ENCODE measurements around the gene SORCS2. TPM values are rescaled to one million over a fixed set of nuclear protein-coding genes. Genes with fewer than 3 reads are reported as not detected.

SORCS2 gene
- total and polyA plus RNA-seq, 2 donors = 2.2 to 2.7 TPM

DNA sequence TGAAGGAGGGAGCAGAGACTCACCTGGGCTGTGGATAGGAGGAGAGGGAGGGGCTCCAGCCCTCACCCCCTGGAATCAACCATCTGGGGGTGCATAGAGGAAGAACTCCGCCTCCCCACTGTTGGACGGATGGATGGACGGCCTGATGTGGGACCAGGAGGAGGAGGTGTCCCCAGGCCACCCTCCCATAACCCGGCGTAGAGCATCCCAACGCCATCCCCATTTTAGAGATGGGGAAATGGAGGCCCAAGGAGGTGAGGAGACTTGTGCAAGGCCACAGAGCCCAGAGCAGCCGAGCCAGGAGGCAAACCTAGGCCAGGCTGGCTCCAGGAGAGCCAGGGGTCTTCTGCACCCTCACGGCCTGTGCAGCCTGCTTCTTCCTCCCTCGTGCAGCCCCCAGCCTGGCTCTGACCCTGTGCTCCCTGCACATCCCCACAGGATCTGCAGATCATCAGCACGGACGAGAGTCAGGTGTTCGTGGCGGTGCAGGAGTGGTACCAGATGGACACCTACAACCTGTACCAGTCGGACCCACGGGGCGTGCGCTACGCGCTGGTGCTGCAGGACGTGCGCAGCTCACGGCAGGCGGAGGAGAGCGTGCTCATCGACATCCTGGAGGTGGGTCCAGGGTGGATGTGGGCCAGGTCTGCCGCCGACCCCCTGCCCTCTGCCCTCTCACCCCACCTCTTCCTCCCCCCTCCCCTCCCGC is 483.4 kb downstream of the SORCS2 start:
- WGBS = 93% methylated on average over 28 of the region's 28 CpGs
- Histone ChIP-seq H3K27me3 (ENCODE audit: control insufficient read depth in 2 of 2, insufficient read depth in 1 of 2, low read length in 1 of 2) (no peaks in the 10 kb centered on the region), H3K27ac (ENCODE audit: low read depth in 1 of 2, low read length in 1 of 2) (no peak overlapping the region), H3K9me3 (ENCODE audit: control insufficient read depth in 2 of 2, insufficient read depth in 1 of 2, low read length in 1 of 2) (no peaks in the 10 kb centered on the region), H3K36me3 (ENCODE audit: control insufficient read depth in 2 of 2, insufficient read depth in 2 of 2, low read length in 1 of 2) (no peaks in the 10 kb centered on the region), H3K4me3 (ENCODE audit: low read length in 2 of 2) (no peak overlapping the region), H3K4me1 (ENCODE audit: control insufficient read depth in 2 of 2, insufficient read depth in 2 of 2, low read length in 2 of 2) (no peaks in the 10 kb centered on the region)
- DNase-seq (ENCODE audit: low read depth in 6 of 9, low spot score in 9 of 9) = no peak

DNA sequence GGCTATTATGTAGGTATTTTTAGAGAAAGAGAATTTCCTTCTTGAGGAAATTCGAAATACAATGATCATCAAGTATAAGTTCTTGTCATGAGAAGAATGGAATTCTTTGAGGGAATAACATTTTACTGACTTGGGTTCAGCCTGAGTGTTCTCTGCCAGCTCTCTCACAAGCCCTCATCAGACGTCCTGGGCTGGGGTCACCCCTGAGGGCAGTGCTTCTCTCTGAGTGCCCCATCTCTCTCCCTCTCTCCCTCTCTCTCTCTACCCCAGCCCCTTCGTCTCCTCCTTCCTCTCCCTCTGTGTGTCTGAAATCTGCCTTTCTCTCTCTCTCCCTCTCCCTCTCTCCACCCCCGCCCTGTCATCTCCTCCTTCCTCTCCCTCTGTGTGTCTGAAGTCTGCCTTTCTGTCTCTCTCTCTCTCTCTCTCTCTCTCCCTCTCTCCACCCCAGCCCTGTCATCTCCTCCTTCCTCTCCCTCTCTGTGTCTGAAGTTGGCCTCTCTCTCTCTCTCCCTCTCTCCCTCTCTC is 484.1 kb downstream of the SORCS2 start:
- H3K4me1 ChIP-seq (ENCODE audit: control insufficient read depth in 2 of 2, insufficient read depth in 2 of 2, low read length in 2 of 2) = no peaks in the 10 kb centered on the region
- H3K9me3 ChIP-seq (ENCODE audit: control insufficient read depth in 2 of 2, insufficient read depth in 1 of 2, low read length in 1 of 2) = no peaks in the 10 kb centered on the region
- H3K27me3 ChIP-seq (ENCODE audit: control insufficient read depth in 2 of 2, insufficient read depth in 1 of 2, low read length in 1 of 2) = no peaks in the 10 kb centered on the region
- H3K36me3 ChIP-seq (ENCODE audit: control insufficient read depth in 2 of 2, insufficient read depth in 2 of 2, low read length in 1 of 2) = no peaks in the 10 kb centered on the region
- no peak overlapping the region for H3K4me3 ChIP-seq (ENCODE audit: low read length in 2 of 2)
- no peak for DNase-seq (ENCODE audit: low read depth in 6 of 9, low spot score in 9 of 9)
- 52% methylated on average over 4 of the region's 4 CpGs for WGBS
- no peak overlapping the region for H3K27ac ChIP-seq (ENCODE audit: low read depth in 1 of 2, low read length in 1 of 2)

DNA sequence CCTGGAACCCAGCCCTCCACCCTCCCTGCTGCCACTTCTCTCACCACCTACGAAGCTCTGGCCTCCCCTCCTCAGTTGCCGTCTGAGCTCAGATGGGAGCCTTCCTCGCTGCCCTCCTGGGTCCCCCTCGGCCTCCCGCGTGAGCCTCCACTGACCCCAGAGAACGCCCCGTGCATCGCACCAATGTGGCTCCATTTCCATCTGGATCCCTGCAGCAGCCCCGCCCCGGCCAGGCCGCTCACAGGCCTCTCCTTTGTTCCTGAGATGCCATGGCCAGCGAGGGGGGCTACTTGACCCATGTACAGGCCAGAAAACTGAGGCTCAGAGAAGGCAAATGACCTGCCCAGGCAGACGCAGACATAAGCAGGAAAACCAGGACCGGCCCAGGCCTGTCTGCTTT is 484.7 kb downstream of the SORCS2 start:
- Histone ChIP-seq H3K4me1 (ENCODE audit: control insufficient read depth in 2 of 2, insufficient read depth in 2 of 2, low read length in 2 of 2) (no peaks in the 10 kb centered on the region), H3K27ac (ENCODE audit: low read depth in 1 of 2, low read length in 1 of 2) (no peak overlapping the region), H3K4me3 (ENCODE audit: low read length in 2 of 2) (no peak overlapping the region), H3K27me3 (ENCODE audit: control insufficient read depth in 2 of 2, insufficient read depth in 1 of 2, low read length in 1 of 2) (no peaks in the 10 kb centered on the region), H3K9me3 (ENCODE audit: control insufficient read depth in 2 of 2, insufficient read depth in 1 of 2, low read length in 1 of 2) (no peaks in the 10 kb centered on the region), H3K36me3 (ENCODE audit: control insufficient read depth in 2 of 2, insufficient read depth in 2 of 2, low read length in 1 of 2) (no peaks in the 10 kb centered on the region)
- 91% methylated on average over 15 of the region's 15 CpGs for WGBS
- no peak for DNase-seq (ENCODE audit: low read depth in 6 of 9, low spot score in 9 of 9)

DNA sequence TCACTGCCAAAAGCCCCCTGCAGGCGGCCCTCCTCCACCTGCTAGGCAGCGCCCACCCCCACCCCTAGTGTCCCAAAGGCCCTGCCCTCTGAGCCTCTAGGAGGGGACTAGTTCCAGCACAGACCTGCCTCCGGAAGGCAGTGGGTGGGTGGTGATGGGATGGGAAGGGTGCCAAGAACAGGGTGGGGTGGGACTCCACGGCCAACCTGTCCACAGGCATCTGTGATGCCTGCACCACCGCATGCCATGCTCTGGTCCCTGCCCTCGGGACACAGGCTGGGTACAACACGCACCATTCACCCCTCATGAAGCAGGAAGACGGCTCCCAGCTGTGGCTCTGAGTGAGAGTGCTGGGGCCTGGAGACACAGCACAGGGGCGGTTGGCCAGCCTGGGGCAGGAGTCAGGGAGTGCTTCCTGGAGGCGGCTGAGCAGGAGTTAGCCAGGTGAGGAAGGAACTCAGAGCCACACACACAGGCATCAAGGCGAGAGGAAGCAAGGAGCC is 485.5 kb downstream of the SORCS2 start:
- H3K36me3 ChIP-seq (ENCODE audit: control insufficient read depth in 2 of 2, insufficient read depth in 2 of 2, low read length in 1 of 2) = no peaks in the 10 kb centered on the region
- no peak for DNase-seq (ENCODE audit: low read depth in 6 of 9, low spot score in 9 of 9)
- WGBS = 87% methylated on average over 11 of the region's 11 CpGs
- H3K4me1 ChIP-seq (ENCODE audit: control insufficient read depth in 2 of 2, insufficient read depth in 2 of 2, low read length in 2 of 2) = no peaks in the 10 kb centered on the region
- no peaks in the 10 kb centered on the region for H3K9me3 ChIP-seq (ENCODE audit: control insufficient read depth in 2 of 2, insufficient read depth in 1 of 2, low read length in 1 of 2)
- H3K27me3 ChIP-seq (ENCODE audit: control insufficient read depth in 2 of 2, insufficient read depth in 1 of 2, low read length in 1 of 2) = no peaks in the 10 kb centered on the region
- no peak overlapping the region for H3K4me3 ChIP-seq (ENCODE audit: low read length in 2 of 2)
- no peak overlapping the region for H3K27ac ChIP-seq (ENCODE audit: low read depth in 1 of 2, low read length in 1 of 2)

DNA sequence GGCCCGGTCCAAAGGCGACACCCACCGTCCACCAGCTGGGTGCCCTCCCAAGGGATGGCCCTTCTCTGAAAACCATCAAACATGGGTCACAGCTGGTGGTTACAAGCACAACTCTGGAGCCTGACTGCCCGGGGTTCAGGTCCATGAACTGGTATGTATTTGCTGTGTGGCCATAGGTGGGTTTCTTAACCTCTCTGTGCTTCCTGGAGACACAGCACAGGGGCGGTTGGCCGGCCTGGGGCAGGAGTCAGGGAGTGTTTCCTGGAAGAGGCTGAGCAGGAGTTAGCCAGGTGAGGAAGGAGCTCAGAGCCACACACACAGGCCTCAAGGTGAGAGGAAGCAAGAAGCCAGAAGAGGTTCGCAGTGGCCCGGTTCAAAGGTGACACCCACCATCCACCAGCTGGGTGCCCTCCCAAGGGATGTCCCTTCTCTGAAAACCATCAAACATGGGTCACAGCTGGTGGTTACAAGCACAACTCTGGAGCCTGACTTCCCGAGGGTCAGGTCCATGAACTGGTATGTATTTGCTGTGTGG is 486.0 kb downstream of the SORCS2 start:
- DNase-seq (ENCODE audit: low read depth in 6 of 9, low spot score in 9 of 9) = no peak
- no peaks in the 10 kb centered on the region for H3K27me3 ChIP-seq (ENCODE audit: control insufficient read depth in 2 of 2, insufficient read depth in 1 of 2, low read length in 1 of 2)
- H3K36me3 ChIP-seq (ENCODE audit: control insufficient read depth in 2 of 2, insufficient read depth in 2 of 2, low read length in 1 of 2) = no peaks in the 10 kb centered on the region
- H3K4me3 ChIP-seq (ENCODE audit: low read length in 2 of 2) = no peak overlapping the region
- H3K9me3 ChIP-seq (ENCODE audit: control insufficient read depth in 2 of 2, insufficient read depth in 1 of 2, low read length in 1 of 2) = no peaks in the 10 kb centered on the region
- no peak overlapping the region for H3K27ac ChIP-seq (ENCODE audit: low read depth in 1 of 2, low read length in 1 of 2)
- WGBS = 85% methylated on average over 9 of the region's 9 CpGs
- H3K4me1 ChIP-seq (ENCODE audit: control insufficient read depth in 2 of 2, insufficient read depth in 2 of 2, low read length in 2 of 2) = no peaks in the 10 kb centered on the region

DNA sequence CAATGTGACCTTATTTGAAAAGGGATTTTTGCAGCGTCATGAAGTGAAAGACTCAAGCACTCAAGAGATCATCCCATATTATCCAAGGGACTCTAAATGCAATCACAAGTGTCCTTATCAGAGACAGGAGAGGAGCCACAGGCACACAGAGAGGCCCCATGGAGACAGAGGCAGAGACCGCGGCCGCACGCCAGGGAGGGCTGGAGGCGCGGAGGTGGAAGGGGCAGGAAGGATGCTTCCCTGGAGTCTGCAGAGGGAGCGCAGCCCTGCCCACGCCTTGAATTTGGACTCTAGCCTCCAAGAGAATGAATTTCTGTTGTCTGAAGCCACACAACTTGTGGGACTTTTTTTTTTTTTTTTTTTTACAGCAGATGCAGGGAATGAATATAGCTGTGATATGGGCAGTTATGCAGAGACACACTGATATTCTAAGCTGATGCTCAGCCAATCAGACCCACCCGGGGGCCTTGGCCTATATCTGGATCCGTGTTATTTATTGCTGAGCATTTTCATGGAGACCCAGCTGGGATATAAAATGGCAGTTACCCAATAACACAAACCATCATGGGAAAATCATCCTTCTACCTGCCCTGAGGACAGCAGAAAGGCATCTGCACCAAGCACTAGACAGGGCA is 487.2 kb downstream of the SORCS2 start:
- no peaks in the 10 kb centered on the region for H3K4me1 ChIP-seq (ENCODE audit: control insufficient read depth in 2 of 2, insufficient read depth in 2 of 2, low read length in 2 of 2)
- no peaks in the 10 kb centered on the region for H3K36me3 ChIP-seq (ENCODE audit: control insufficient read depth in 2 of 2, insufficient read depth in 2 of 2, low read length in 1 of 2)
- 85% methylated on average over 11 of the region's 11 CpGs for whole genome bisulfite sequencing
- no peak overlapping the region for H3K27ac ChIP-seq (ENCODE audit: low read depth in 1 of 2, low read length in 1 of 2)
- H3K27me3 ChIP-seq (ENCODE audit: control insufficient read depth in 2 of 2, insufficient read depth in 1 of 2, low read length in 1 of 2) = no peaks in the 10 kb centered on the region
- DNase-seq (ENCODE audit: low read depth in 6 of 9, low spot score in 9 of 9) = no peak
- no peak overlapping the region for H3K4me3 ChIP-seq (ENCODE audit: low read length in 2 of 2)
- no peaks in the 10 kb centered on the region for H3K9me3 ChIP-seq (ENCODE audit: control insufficient read depth in 2 of 2, insufficient read depth in 1 of 2, low read length in 1 of 2)

DNA sequence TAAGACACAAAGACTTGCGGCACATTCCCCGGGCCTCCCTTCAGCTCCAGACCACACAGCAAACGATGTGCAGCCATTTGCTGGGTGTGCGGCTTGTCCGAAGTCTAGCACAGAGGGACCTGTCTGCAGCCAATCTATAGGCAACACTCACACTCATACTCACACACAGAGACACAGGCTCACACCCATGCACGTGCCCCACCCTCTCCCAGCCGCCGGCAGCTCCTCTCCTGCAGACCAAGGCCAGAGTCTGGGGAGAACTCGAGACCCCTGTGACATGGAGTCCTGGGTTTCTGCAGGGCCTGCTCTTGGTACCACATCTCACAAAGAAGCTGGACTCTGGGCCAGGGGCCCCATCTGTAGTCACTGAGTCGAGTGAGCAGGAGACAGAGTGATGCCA is 487.8 kb downstream of the SORCS2 start:
- H3K9me3 ChIP-seq (ENCODE audit: control insufficient read depth in 2 of 2, insufficient read depth in 1 of 2, low read length in 1 of 2) = no peaks in the 10 kb centered on the region
- no peaks in the 10 kb centered on the region for H3K36me3 ChIP-seq (ENCODE audit: control insufficient read depth in 2 of 2, insufficient read depth in 2 of 2, low read length in 1 of 2)
- H3K4me1 ChIP-seq (ENCODE audit: control insufficient read depth in 2 of 2, insufficient read depth in 2 of 2, low read length in 2 of 2) = no peaks in the 10 kb centered on the region
- H3K27ac ChIP-seq (ENCODE audit: low read depth in 1 of 2, low read length in 1 of 2) = no peak overlapping the region
- no peak overlapping the region for H3K4me3 ChIP-seq (ENCODE audit: low read length in 2 of 2)
- H3K27me3 ChIP-seq (ENCODE audit: control insufficient read depth in 2 of 2, insufficient read depth in 1 of 2, low read length in 1 of 2) = no peaks in the 10 kb centered on the region
- WGBS = 80% methylated on average over 10 of the region's 10 CpGs
- DNase-seq (ENCODE audit: low read depth in 6 of 9, low spot score in 9 of 9) = no peak

DNA sequence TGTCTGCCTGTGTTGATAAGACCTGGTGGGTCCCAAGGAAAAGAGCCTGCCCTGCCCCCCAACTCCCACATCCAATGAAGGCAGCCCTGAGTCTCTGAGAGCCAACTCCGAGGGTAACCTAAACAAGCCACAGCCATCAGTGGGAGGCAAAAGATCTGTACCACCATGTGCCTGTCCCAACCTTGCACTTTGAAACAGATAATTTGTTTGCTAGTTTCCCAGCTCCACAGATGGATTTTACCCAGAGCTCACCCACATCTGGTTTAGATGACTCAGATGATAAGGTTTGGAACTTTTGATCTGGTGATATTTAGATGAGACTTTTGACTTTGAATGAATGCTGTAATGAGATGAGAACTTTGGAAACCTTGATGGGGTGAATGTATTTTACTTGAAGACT is 488.4 kb downstream of the SORCS2 start:
- Histone ChIP-seq H3K27ac (ENCODE audit: low read depth in 1 of 2, low read length in 1 of 2) (no peak overlapping the region), H3K9me3 (ENCODE audit: control insufficient read depth in 2 of 2, insufficient read depth in 1 of 2, low read length in 1 of 2) (no peaks in the 10 kb centered on the region), H3K36me3 (ENCODE audit: control insufficient read depth in 2 of 2, insufficient read depth in 2 of 2, low read length in 1 of 2) (no peaks in the 10 kb centered on the region), H3K4me3 (ENCODE audit: low read length in 2 of 2) (no peak overlapping the region), H3K27me3 (ENCODE audit: control insufficient read depth in 2 of 2, insufficient read depth in 1 of 2, low read length in 1 of 2) (no peaks in the 10 kb centered on the region), H3K4me1 (ENCODE audit: control insufficient read depth in 2 of 2, insufficient read depth in 2 of 2, low read length in 2 of 2) (no peaks in the 10 kb centered on the region)
- WGBS = 67% methylated on average over 1 of the region's 1 CpG
- DNase-seq (ENCODE audit: low read depth in 6 of 9, low spot score in 9 of 9) = no peak

DNA sequence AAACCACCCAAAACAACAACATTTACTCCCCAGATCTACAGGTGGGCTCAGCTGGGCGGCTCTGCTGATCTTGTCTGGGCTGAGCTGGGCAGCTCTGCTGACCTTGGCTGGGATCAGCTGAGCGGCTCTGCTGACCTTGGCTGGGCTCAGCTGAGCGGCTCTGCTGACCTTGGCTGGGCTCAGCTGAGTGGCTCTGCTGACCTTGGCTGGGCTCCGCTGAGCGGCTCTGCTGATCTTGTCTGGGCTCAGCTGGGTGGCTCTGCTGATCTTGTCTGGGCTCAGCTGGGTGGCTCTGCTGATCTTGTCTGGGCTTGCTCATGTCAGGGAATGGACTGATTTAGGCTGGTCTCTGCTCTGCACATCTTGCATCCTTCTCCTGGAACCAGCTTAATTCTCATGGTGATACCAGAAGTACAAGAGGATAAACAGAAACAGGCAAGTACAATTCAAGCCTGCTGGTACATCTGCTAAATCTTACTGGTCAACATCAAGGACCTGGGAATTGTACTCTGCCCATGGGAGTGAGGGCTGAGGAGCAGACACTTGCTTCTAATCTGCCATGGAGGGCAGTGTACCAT is 490.9 kb downstream of the SORCS2 start:
- Histone ChIP-seq H3K36me3 (ENCODE audit: control insufficient read depth in 2 of 2, insufficient read depth in 2 of 2, low read length in 1 of 2) (no peaks in the 10 kb centered on the region), H3K27me3 (ENCODE audit: control insufficient read depth in 2 of 2, insufficient read depth in 1 of 2, low read length in 1 of 2) (no peaks in the 10 kb centered on the region), H3K4me3 (ENCODE audit: low read length in 2 of 2) (no peak overlapping the region), H3K27ac (ENCODE audit: low read depth in 1 of 2, low read length in 1 of 2) (no peak overlapping the region), H3K9me3 (ENCODE audit: control insufficient read depth in 2 of 2, insufficient read depth in 1 of 2, low read length in 1 of 2) (no peaks in the 10 kb centered on the region), H3K4me1 (ENCODE audit: control insufficient read depth in 2 of 2, insufficient read depth in 2 of 2, low read length in 2 of 2) (no peaks in the 10 kb centered on the region)
- DNase-seq (ENCODE audit: low read depth in 6 of 9, low spot score in 9 of 9) = no peak
- WGBS = 68% methylated on average over 5 of the region's 5 CpGs

All from thymus (tissue), 11 donors.